Heart left ventricle (tissue), 13 donors: ENCODE data around the gene OTUD7B.

Experiments
- POLR2A ChIP-seq, 2 donors: fragments of 450-650 bp; IDR thresholded peaks; one replicate each; pipeline ENCODE4 v1.6.1; 2017; ENCODE audit warnings: antibody characterized with exemption in 2 of 2, mild to moderate bottlenecking in 2 of 2, moderate library complexity in 2 of 2
- TF ChIP-seq, protein P1 (sequence below), 12 donors: fragments of 200-600 bp; sonication (generic) in 4 of 12; IDR thresholded peaks; one replicate each; pipeline versions ENCODE4 v1.5.0 to v1.8.0; 2018 to 2022; ENCODE audit warnings: antibody characterized with exemption in 12 of 12, mild to moderate bottlenecking in 5 of 12
- donor health status: ischemic (EF 13 %, LVEDD 7.1; RV severe dilation, severe dysfunction).
- donor health status: DM: no; HTN: yes; CAD: no.
- donor health status: DM: no; HTN: no; CAD: no.
- donor health status: ischemic (EF 25% LVEDD 6.9; RV normal size, moderate dysfunction).
- donor health status: ischemic (EF 25% LVEDD 5.7; RV mildly dilated, moderate dysfunction).
- donor health status: ischemic (EF 35%, LVEDD 5.7; RV mildly dilated, moderate dysfunction).
- donor health status: nonischemic (EF 11% LVEDD 7.7; RV severe dilation, severe dysfunction).
- donor health status: DM: yes; HTN: yes; CAD: no.
- donor health status: PGD.
- donor health status: ischemic (EF 29% LVEDD 5.4; RV normal size, mild dysfunction).
- donor health status: nonischemic (EF 23%, LVEDD 6.1; RV moderate dilation, normal function).

- TF ChIP-seq, protein P1, sequence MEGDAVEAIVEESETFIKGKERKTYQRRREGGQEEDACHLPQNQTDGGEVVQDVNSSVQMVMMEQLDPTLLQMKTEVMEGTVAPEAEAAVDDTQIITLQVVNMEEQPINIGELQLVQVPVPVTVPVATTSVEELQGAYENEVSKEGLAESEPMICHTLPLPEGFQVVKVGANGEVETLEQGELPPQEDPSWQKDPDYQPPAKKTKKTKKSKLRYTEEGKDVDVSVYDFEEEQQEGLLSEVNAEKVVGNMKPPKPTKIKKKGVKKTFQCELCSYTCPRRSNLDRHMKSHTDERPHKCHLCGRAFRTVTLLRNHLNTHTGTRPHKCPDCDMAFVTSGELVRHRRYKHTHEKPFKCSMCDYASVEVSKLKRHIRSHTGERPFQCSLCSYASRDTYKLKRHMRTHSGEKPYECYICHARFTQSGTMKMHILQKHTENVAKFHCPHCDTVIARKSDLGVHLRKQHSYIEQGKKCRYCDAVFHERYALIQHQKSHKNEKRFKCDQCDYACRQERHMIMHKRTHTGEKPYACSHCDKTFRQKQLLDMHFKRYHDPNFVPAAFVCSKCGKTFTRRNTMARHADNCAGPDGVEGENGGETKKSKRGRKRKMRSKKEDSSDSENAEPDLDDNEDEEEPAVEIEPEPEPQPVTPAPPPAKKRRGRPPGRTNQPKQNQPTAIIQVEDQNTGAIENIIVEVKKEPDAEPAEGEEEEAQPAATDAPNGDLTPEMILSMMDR (IDR thresholded peaks at IDR 0.05): no peak
- TF ChIP-seq POLR2A (IDR thresholded peaks at IDR 0.05): no peak
These were observed 16.8 kb downstream of the OTUD7B start for GRCh38 chr1:149993764-149994163.
